ENCODE measurements around the gene LENG1.
A peak's percentile ranks its signal among the peaks of the same experiment; 100 is the strongest.
"Not testable (repeated sequence)": the region's sequence is repeated elsewhere in the genome, so short reads cannot be mapped to it uniquely, and the experiment has no call there.

Gene LENG1

DNA sequence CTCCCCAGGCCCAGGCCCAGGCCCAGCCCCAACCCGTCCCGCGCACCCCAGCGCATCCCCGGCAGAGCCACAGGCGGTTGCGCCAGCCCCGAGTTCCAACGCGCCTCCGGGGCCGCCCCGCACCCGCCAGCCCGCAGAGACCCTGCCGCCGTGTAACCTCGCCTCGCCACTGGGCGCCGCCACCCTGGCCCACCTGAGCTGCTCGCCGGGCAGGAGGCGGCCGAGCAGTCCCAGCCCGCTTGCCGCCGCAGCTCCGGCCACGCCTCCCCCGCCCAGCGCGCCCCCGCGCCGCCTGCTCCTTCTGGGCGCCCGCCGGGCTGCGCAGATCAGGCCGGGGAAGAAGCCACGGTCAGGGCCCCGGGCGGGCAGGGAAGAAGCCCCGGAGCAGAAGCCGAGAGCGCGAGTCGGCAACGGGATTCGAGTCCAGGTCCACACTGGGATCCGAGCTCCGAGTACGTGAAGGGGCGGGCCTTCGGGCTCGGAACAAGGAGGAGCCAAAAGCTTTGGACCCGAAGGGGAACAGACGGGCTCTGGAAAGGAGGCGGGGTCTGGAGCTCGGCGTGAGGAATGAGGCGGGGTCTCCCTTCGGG is 29.7 kb upstream of the LENG1 start, which contains the start of gene MBOAT7:
TSS of gene MBOAT7 (minus strand) at position 436 of the 590 bp plus-strand sequence. CDS start 1,072 bp downstream, outside the sequence.
- peak in 1 of 2 donors; percentile 52 for DNase-seq

GRCh38 chr19:54188215-54188871 is 28.8 kb upstream of the LENG1 start:
- DNase-seq = peak; percentile 63 to 70

DNA sequence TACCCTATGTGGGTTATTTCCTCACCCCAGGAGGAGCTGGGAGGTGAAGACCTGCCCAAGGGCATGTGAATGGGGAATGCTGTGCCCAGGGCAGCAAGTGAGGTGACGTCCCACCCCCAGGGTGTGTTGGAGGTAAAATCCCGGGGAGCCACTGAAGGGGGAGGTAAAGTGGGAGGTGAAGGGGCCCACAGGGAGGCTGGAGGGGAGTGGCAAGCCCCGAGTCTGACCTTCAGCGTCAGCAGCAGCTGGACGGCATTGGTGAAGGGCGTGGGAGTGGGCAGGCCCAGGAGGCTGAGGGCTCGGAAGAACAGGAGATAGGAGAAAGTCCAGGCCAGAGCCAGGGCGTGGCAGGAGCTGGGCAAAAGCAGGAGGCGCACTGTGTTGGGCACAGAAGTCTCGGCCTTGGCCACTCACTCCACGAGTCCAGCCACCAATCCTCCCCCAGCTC is 27.4 kb upstream of the LENG1 start:
- DNase-seq = no peak

GRCh38 chr19:54186351-54186750 is 26.8 kb upstream of the LENG1 start:
- no peak for DNase-seq

GRCh38 chr19:54183431-54183830 is 23.9 kb upstream of the LENG1 start:
- no peak for DNase-seq

DNA sequence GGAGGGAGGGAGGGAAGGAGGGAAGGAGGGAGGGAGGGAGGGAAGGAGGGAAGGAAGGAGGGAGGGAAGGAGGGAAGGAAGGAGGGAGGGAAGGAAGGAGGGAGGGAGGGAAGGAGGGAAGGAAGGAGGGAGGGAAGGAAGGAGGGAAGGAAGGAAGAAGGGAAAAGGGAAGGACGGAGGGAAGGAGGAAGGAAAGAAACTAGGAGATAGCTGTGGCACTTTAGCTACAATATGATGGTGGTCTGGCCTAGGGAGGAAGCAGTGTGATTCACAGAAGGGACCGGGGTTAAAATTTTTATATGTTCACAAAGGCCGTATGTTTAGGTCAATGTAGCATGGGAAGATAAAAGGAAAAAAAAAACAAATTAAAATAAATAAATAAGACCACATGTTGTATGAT is 22.4 kb upstream of the LENG1 start:
- not testable (repeated sequence) for DNase-seq

DNA sequence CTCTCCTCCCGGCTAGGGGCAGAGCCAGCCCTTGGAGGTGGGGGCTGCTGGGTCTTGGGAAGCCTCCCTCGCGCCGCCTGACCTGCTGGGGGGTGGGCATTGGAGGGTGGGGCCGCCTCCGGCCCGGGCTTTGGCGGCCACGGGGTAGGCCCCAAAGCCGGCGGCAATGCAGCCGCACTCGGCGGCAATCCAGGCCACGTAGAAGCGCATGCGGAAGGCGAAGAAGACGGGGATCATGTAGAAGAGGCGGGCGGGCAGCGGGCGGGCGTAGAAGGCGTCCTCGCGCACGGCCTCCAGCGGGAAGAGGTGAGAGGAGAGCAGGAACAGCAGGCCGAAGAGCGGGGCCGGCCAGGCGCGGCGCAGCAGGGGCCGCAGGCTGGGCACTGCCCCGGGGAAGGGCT is 21.2 kb upstream of the LENG1 start:
- no peak for DNase-seq

GRCh38 chr19:54179921-54180461 is 20.5 kb upstream of the LENG1 start:
- DNase-seq = no peak

DNA sequence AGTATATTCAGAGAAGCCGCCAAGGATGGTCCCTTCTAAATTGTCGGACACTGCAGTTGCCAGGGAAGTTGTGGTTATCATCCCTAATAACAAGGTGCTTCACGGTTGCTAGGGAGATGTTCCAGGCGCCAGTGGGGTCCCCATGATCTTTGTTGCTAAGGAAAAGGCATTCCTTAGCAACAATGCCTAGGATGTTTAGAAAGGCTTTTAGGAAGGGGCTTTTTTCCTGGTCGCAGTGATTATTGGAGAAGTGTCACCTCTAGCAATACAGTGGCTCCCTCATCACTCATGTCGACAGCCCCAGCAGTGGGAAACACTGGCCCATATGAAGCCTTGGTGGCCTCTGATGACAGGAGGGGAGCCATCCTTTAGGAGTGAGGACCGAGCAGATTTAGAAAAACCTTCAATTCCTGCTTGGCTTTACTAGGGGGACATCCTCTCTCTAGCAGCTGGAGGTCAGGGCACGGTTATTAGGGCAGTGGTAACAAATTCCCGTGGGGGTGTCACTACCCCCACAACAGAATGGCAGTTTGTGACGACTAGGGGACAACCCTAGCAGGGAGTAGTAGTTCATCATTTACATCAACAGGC is 19.8 kb upstream of the LENG1 start:
- no peak for DNase-seq

- DNase-seq = no peak
Observed at GRCh38 chr19:54178581-54179261, 19.2 kb upstream of the LENG1 start.

GRCh38 chr19:54173951-54174834 is 14.7 kb upstream of the LENG1 start:
- no peak for DNase-seq

DNA sequence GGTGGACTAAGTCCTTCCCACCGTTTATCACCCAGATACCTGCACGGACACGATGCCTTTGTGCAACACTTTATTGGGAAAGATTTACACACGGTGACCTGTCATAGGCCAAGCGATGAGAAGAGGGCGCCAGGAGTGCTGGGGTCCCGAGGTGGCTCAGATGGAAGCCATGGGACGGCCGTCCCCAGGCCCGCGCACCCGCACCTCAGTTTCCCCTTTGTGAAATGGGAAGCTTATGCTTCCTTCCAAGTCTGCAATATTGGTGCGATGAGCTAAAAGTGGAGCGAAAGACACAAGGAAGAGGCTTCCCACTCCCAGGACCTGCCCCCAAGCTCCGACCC is 13.8 kb upstream of the LENG1 start:
- no peak for DNase-seq

DNA sequence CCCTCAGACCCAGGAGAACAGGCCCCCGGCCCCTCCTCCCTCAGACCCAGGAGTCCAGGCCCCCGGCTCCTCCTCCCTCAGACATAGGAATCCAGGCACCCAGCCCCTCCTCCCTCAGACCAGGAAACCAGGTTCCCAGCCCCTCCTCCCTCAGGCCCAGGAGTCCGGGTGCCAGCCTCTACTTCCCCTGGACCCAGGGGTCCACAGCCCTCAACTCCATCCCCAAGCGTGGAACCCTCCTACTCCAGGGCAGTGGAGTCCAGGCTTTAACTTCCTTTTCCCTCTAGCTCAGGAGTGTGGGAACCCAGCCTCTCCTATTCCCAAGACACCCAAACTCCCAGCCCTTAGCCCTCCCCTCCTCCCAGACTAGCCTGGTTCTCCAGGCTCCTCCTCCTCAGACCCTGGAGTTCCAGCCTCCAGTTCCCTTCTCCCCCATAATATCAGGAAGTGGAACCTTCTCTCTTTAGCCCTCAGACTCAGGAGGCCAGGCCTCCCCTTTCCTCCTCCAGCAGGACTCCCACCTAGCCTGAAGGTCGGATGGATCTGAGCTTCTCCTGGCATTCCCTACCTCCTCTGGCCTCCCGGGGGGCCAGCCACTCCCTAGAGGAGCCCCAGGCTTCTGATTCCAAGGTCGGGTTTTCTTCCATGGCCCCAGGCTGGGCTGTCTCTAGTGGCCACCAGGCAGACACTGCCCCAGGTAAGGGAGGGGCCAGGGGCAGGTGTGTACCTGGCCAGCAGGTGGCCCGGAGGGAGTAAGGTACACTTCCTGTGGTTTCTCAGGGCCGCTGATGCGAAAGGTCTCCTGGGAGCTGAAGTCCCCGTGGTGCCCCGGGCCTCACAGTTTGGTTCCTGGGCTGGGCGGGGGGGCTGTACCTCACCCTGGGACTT is 13.2 kb upstream of the LENG1 start, which contains the start of gene TMC4:
TSS of gene TMC4 (minus strand) at position 690 of the 888 bp plus-strand sequence. CDS start at position 647, 43 bp downstream.
- DNase-seq = no peak

DNA sequence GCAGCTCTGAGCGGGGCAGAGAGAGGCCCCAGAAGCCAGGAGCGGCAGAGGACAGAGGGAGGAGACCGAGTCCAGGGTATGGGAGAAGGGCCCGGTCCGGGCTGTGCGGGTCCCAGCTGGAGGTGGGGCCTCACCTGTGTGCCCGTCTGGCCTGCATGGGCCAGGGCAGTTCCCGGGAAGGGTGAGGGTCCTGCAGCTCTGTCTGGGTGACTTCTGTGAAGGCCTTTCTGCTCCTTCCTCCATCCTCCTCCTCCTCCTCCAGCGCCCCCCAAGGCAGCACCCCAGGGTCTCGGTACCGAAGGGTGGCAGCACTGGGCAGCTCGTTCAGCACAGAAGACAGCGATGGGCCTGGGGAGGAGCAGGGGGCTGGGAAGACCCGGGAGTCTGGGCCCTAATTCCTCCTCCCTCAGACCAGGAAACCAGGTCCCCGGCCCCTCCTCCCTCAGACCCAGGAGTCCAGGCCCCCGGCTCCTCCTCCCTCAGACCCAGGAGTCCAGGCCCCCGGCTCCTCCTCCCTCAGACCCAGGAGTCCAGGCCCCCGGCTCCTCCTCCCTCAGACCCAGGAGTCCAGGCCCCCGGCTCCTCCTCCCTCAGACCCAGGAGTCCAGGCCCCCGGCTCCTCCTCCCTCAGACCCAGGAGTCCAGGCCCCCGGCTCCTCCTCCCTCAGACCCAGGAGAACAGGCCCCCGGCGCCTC is 12.4 kb upstream of the LENG1 start:
- DNase-seq = not testable (repeated sequence)

GRCh38 chr19:54169149-54169740 is 9.7 kb upstream of the LENG1 start:
- no peak for DNase-seq

DNA sequence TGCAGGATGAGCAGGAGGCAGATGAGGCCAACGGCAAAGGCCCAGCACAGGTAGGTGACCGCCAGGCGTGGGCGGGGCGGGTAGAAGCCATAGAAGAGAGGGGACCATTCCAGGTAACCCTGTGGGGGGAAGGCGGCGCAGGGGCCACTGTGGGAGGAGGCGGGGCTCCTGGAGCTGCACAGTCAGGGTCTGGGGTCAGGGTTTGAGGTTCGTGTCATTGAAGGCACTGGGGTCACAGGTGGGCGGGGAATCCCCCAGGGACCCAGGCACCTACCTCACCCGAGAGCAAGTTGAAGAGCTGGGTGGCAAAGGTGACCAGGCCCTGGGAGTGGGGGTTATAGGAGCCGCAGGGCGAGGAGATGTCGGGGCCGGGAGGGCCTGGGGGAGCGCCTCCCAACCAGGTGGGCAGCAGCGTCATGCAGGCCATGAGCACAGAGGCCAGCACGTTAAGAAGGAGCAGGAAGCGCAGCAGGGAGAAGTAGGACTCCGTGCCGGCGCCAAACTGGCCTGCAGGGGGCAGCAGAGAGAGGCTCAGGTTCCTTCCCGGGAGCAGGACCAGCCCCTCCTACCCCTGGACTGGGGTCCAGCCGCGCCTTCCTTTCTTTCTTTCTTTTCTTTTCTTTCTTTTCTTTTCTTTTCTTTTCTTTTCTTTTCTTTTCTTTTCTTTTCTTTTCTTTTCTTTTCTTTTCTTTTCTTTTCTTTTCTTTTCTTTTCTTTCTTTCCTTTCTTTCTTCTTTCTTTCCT is 8.8 kb upstream of the LENG1 start:
- peak; percentile 85 to 92 for DNase-seq

DNA sequence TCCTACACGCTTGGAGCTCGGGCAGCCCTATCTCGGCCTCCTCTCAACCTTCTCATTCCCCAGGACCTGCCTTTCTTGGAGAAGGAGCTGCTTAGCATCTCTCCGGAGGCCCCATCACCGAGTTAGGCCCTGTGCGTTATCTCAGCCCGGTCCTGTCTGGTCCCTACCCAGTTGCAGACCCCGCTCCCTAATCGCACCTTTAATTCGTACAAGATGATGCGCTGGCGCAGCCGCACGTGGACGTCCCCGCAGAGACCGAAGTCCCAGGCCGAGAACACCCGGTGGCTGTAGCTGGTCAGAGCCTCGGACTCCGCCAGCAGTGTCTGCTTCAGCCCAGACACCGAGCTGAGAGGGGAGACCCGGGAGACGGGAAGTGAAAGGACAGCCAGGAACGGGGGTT is 5.7 kb upstream of the LENG1 start:
- DNase-seq = no peak

- DNase-seq = peak; percentile 17 to 48
Observed at GRCh38 chr19:54164369-54165068, 5.0 kb upstream of the LENG1 start.

DNA sequence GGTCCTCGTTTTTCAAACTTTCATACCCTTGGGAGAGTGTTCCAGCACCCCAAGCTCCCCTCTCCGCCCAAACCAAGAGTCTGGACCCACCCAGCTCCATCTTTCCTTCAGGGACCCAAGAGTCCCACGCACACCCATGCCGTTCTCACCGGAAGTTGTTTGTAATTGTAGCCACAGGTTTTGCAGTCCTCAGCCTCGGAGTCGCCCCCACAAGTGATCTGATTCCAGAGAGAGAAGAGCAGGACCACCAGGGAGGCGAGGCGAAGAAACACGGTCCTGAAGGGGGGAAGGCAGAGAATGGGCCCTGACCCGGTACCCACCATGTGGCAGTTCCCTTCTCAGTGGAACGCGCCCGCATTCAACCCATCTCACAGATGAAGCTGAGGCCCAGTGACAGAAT is 3.4 kb upstream of the LENG1 start:
- no peak for DNase-seq

Measured in activated CD4-positive, alpha-beta T cell treated with anti-CD3 and anti-CD28 coated beads for 4 hours (primary cell).